Bronchial epithelial cell (primary cell): ENCODE measurements around the gene ESRP2. TPM values are rescaled to one million over a fixed set of nuclear protein-coding genes. Genes with fewer than 3 reads are reported as not detected.

ENCODE experiments used
- DNase-seq: peaks from one replicate; pipeline ENCODE4 v3.0.0-alpha.2; 2010; ENCODE audit warnings: low read depth
- FAIRE-seq: peaks from 2 replicates; lab custom pipeline; 2011; peaks lifted over from hg19 to GRCh38; lab: Jason Lieb, UNC
- H3K27me3 ChIP-seq: 2 replicates; pipeline ENCODE4 v1.5.1; 2011; ENCODE audit warnings: low read length; ENCODE audit not compliant: control insufficient read depth, insufficient read depth
- H3K36me3 ChIP-seq: 2 replicates; pipeline ENCODE4 v1.5.1; 2011; ENCODE audit warnings: low read length; ENCODE audit not compliant: control insufficient read depth, insufficient read depth
- H3K4me3 ChIP-seq: 2 replicates; pipeline ENCODE4 v1.5.1; 2011; ENCODE audit warnings: mild to moderate bottlenecking, low read depth, low read length, control low read depth
- total RNA-seq: library from RNA; depleted of rRNA; stranded (reverse); fragments of >200 nt; gene quantifications from 2 replicates; pipeline ENCODE4 v1.2.1, GENCODE V29; 2014
- TF ChIP-seq, protein P1 (sequence below): IDR thresholded peaks from 2 replicates; pipeline ENCODE4 v1.5.1; 2011; ENCODE audit warnings: mild to moderate bottlenecking, moderate library complexity, low read length, control low read depth, inconsistent platforms; ENCODE audit not compliant: insufficient read depth, severe bottlenecking

ESRP2 gene
- total RNA-seq, 1 donor from 2014 or later: 49.0 TPM

DNA sequence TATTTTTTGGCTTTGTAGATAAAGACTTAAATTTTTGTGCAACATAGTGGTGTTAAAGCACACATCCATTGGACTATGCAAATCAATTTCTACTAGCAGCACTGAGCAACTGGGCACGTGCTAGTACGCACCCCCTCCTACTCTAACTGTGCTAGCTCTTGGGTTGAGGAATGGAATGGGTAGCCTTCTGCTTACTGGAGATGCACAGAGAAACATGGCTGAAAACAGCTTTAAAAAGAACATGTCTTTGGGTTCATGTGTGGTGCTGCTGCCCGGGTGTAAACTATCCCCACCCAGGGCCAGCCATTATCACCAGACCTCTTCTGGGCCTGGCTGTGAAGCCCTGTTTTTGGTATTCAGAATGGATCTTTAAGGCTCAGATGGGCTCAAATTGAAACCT, 7.3 kb downstream of the ESRP2 start:
- no peak for FAIRE-seq

GRCh38 chr16:68227850-68228553, 7.9 kb downstream of the ESRP2 start:
- TF ChIP-seq, protein P1, sequence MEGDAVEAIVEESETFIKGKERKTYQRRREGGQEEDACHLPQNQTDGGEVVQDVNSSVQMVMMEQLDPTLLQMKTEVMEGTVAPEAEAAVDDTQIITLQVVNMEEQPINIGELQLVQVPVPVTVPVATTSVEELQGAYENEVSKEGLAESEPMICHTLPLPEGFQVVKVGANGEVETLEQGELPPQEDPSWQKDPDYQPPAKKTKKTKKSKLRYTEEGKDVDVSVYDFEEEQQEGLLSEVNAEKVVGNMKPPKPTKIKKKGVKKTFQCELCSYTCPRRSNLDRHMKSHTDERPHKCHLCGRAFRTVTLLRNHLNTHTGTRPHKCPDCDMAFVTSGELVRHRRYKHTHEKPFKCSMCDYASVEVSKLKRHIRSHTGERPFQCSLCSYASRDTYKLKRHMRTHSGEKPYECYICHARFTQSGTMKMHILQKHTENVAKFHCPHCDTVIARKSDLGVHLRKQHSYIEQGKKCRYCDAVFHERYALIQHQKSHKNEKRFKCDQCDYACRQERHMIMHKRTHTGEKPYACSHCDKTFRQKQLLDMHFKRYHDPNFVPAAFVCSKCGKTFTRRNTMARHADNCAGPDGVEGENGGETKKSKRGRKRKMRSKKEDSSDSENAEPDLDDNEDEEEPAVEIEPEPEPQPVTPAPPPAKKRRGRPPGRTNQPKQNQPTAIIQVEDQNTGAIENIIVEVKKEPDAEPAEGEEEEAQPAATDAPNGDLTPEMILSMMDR: no peak
- DNase-seq (no peak), FAIRE-seq (no peak)
- H3K36me3 ChIP-seq: peaks cover 35% of the 10 kb centered on the region
- H3K4me3 ChIP-seq: no peak overlapping the region
- H3K27me3 ChIP-seq: no peaks in the 10 kb centered on the region

More for the DNA sequence above, 7.3 kb downstream of the ESRP2 start:
- peaks cover 35% of the 10 kb centered on the region for H3K36me3 ChIP-seq
- DNase-seq: no peak
- no peaks in the 10 kb centered on the region for H3K27me3 ChIP-seq
- TF ChIP-seq, protein P1: no peak
- H3K4me3 ChIP-seq: no peak overlapping the region

DNA sequence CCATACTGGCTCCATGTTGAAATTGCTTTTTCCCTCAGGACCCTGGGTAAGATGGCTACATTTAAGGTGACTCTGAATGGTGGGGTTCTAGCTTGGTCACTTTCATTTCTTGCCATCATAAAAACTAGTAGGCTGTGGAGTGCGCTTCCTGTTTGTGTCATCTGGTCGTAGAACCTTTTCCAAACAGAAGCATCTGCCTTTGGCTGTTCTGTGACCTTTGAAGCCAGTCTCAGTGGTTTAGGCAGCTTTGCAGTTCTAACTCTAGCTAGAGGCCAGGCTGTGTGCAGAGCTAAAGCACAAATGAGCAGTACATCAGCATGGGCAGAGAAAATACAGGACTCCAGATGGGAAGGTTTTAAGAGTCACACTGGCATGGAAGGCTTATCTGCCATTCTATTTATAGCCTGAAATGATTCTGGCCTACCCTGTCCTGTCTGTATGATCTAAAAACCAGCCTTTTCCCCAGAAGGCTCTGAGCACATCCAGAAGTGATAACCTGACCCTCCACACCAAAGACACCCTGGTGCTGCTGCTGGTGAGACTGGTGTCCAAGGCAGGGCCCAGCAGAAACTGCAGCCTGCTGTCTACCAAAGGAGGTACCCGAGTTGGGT, 8.6 kb downstream of the ESRP2 start:
- no peak for FAIRE-seq
- TF ChIP-seq, protein P1: no peak
- H3K4me3 ChIP-seq: no peak overlapping the region
- DNase-seq: no peak
- no peaks in the 10 kb centered on the region for H3K27me3 ChIP-seq
- H3K36me3 ChIP-seq: peaks cover 31% of the 10 kb centered on the region

- Histone ChIP-seq H3K36me3 (peaks cover 21% of the 10 kb centered on the region), H3K4me3 (no peak overlapping the region), H3K27me3 (no peaks in the 10 kb centered on the region)
- FAIRE-seq (no peak), DNase-seq (no peak)
- TF ChIP-seq, protein P1: no peak
Measured at GRCh38 chr16:68226116-68226515, 9.8 kb downstream of the ESRP2 start.

DNA sequence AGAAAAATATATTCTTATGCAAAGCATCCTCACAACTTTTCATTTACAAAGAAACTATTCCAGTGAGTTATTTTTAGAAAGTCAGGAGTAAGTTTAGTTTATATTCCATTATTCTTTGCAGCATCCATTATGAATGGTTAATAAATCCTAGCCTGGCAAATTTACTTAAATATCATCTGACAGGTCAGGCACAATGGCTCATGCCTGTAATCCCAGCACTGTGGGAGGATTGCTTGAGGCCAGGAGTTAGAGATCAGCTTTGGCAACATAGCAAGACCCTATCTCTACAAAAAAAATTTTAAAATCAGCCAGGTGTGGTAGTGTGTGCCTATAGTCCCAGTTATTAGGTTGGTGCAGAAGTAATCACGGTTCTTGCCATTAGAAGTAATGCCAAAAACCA, 12.9 kb downstream of the ESRP2 start:
- FAIRE-seq (no peak), DNase-seq (no peak)
- Histone ChIP-seq H3K27me3 (no peaks in the 10 kb centered on the region), H3K4me3 (no peak overlapping the region), H3K36me3 (peaks cover 2% of the 10 kb centered on the region)
- TF ChIP-seq, protein P1: no peak
